Measurements from ENCODE around the gene CD9.

CD9 gene

DNA sequence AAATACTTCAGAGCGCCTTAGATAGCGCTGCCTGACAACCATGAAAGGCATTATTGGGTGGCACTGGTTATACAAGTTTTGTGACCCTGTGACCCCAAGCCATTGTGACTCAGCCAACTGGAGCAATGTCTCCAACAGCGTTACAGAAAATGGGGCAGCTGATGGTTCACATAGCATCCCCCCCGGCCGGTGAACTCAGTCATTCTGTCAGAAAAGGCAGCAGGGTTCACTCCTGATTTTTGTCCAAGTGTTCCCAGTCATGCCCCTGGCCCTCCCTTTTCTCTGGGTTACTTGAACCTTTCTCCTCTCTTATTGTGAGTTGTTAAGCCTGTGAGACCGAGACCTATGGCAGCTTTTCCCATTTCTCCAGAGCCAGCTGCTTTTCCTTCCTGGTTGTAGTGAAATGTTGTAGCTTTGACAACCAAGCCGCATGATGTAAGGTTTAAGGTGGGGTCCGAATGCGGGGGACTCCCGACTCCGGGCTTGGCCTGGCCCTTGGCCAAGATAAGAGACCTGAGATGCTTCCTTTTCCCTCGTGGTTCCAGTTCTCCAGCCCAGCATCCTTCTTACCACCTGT is 22.0 kb downstream of the CD9 start:
- no peak for DNase-seq

DNA sequence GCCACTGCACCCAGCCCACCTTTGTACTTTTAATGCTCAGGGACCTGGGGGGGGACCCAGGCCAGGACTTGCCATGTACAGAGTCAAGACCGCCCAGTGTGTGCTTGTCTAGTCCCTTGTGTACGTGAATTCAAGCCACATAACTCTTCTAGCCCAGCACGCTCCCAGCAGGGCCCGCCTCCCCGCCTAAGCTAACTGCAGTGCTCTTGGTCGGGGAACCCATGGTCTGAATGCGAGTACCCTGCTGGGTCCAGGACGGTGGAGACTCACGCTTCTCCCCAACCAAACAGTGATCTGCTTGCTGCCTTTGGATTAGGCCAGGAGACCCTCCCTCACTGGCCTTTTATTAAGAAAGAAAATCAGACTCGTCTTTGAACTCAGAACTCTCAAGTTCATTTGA is 23.3 kb downstream of the CD9 start:
- no peak for DNase-seq

DNA sequence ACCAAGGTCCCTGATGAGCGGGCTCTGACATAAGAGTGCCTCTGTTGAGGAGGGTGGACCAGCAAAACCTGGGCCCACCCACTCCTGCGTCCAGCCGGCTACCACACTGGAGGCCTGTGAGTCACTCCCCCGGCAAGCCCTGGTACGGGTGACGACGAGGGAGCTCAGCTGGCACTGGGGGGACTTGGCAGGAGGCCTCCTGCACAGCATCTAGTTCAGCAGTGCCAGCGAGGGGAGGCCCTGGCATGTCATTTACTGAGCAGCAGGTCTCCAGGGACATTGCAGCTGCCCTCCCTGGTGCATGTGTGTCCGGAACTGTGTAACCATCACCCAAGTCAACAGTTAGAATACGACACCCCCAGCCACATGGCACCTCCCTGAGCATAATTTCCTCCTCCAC is 24.4 kb downstream of the CD9 start:
- no peak for DNase-seq

DNA sequence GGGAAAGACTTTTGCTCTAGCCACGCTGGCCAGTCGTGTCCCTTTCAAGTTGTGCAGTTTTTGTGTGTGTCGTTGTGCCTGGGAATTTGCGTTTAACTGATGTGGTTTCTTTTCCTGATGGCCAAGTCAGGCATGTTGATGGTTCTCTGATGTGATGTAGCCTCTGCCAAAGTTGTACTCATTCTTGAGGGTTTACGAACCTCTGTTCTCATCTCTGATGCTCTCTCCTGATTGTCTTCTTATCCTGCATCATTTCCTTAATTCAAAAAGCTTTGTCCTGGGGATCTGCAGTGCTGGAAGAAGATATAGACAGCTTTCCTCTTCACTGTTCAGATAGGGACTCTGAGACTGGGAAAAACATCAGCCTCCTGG is 25.4 kb downstream of the CD9 start:
- DNase-seq: no peak

DNA sequence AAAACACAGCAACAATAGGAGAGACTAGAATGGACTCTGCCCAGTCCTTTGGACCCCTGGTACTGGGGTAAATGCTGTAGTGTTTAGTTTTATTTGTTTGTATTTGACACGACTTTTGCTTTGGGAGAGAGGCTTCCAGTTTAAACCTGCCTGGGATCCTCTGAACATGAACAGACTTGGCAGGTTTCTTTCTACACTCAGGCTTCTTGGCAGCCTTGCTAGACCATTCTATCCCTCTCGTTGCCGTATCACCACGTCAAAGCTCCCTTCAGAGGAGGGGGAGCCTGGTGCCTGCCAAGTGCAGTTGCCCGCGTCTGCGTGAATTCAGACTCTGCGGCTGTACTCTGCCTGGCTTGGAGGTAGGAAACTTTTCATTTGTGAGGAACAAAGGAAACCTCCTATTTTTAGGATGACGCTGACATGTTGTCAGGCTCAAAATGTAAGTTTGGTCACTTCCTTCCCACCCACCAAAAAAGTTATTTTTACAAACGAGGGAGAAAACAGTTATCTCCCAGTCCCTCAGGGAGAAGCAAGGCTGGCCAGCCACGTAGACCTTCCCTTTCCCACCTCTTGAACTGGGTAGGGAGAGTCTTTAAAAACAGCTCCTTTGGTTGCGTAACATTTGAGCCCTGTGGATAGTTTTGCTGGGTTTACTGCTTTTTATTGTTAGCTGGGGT is 25.9 kb downstream of the CD9 start:
- no peak for DNase-seq

DNA sequence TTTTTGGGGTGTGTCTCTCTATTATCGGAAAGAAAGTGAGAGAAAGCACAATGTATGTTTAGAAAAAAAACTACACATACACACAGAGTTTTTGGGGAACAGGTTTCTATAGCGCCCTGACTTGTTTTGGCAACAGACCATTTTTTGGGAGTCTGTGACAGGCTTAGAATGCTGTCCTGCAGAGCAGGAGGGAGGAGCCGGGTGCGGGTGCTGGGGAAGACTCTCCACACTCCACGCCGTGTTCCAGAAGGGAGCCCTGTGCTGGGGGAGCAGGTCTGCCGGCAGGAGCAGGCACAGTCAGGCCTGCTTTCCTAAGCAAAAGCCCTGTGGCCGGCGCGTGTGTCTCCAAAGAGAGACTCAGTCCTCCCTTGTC is 26.5 kb downstream of the CD9 start:
- DNase-seq: no peak

DNA sequence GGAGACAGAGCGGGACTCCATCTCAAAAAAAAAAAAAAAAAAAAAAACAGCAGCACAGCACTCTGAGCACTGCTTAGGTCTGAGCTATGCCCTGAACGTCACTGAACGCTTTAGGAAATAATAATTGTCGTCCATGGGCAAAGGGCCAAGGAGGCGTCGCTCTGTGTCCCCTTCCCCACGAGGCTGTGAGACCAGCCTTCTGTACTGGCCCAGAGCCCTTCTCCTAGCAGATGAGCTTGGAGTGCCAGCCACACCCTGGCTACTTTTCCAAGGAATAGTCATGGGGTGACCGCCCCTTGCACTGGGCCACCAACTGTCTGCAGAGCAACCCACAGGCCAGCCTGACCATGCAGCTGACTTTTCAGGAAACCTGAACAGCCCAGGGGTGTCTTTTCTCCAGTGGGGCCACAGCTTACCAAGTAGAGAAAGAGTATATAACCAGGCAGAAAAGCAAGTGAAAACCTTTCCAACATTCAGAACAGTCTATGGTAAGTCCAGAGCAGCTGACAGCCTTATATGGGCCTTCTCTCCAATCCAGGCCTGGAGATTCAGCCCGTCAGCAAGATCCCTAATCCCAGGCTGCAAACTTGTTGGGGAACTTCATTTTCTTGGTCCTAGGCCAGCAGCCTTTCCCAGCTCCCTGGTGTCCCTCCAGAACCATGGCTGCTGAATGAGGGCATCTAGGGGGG is 28.5 kb downstream of the CD9 start:
- no peak for DNase-seq

DNA sequence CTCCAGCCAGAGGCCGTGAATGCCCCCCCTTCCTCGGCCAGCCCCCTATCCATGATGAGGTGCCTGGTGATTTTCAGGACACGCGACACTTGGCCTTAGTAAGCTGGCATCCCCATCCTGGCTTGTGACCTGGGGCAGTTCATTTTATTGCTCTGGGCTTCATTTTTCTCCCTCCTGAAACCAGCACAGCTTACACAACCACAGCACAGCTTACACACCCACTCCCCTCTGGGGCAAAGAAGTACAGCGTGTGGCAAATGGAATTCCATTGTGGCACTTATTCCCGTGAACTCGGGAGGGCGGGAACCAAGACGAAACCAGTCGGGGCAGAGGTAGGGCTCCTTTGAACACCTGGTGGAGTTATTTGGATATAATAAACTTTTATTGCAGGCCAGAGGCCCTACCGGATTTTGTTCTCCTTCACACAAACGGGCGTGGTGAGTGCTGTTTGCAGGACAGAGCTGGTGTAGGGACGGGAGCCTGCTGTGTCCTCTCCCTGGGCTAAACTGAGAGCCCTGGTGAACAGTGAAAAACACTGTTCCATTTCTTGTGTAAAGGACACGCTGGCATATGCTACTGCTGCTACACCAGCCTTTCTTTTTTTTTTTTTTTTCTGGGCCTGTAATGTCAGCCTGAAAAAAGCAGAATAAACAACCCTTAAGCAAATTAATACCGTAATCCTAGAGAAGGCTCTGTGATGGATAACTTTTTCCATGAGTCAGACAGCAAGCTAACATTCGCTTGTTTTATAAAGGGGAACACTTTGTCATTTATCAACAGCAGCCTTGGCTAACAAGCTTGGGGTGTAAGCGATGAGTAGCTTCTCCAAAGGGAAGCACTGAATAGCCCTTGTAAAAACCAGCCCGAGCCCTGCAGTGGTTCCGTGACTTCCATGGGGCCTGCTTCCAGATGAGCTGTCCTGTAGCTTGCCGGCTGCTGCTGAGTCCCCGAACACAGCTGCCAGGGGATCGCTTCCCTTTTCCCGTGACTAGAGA is 29.3 kb downstream of the CD9 start:
- DNase-seq: no peak

DNA sequence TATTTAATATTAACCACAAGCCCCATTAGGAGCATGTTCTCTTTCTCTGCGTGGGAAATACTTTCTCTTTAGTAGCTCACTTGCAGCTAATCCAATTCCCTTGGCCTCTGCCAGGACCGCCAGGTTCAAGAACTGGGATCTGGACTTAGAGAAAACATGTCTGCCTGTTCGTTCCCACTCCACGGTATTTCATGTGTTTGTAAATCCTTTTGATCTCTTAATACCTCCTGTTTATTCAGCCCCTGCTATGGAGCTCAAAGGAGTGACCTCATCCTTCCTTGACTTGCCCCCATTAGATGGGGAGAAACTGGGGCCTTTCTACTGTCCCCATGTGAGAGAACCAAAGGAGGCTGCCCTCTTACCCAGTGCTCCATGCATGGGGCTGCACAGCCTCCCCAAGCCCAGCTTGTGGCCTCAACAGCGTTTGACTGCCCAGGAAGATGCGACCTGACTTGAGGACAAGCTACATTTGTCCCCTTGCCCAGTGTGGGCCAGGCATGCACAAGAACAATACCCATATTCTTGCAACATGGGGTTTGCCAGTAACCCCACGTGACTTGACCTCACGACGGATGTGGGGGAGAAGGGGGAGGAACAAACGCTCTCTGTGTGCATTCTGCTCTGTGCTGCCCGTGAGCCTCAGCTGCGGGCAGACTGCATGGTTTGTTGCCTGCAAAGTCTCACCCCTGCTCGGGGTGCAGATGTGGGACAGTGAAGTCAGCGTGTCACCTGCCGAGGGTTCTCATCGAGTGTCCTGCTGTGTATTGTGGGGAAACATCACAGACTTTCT is 30.3 kb downstream of the CD9 start:
- DNase-seq: peak; percentile 76

DNA sequence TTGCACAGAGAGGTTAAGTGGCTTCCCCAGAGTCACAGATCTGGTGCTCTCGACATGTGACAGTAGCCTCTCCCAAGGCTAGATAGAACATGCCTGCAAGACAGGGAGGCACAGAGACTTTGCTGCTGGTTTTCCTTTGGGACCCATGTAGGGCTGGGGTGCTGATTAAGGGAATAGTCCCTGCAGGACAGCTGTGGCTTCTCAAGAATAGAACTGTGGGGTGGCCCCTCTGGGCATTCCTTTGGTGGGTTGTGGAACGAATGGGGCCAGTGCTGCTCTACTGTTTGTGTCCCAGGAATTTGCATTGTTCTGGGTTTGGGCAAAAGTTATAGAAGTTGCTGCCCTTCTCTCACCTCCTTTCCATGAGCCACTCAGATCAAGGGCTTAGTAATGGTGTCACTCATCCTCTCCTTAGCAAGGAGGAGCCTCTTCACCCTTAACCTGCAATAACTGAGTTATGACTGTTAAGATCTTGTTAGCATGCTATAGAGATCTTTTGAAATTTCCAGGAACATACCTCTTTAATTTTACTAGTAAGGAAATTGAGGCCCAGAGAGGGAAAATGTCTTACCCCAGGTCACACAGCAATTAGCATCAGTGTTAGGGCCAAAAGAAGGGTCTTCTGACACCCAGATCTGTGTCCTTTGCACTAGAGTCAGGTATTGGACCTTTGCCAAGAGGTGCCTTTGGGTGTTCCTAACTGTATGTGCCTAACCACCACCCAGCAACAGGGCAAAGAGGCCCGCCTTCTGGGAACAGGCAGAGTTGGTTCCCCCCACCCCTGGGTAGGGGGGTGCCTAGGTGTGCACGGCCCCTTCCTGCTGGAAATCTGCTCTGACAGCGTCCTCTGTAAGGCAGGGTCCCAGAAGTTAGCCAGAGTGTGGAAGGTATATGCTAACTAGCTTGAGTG is 31.4 kb downstream of the CD9 start:
- DNase-seq: no peak

DNA sequence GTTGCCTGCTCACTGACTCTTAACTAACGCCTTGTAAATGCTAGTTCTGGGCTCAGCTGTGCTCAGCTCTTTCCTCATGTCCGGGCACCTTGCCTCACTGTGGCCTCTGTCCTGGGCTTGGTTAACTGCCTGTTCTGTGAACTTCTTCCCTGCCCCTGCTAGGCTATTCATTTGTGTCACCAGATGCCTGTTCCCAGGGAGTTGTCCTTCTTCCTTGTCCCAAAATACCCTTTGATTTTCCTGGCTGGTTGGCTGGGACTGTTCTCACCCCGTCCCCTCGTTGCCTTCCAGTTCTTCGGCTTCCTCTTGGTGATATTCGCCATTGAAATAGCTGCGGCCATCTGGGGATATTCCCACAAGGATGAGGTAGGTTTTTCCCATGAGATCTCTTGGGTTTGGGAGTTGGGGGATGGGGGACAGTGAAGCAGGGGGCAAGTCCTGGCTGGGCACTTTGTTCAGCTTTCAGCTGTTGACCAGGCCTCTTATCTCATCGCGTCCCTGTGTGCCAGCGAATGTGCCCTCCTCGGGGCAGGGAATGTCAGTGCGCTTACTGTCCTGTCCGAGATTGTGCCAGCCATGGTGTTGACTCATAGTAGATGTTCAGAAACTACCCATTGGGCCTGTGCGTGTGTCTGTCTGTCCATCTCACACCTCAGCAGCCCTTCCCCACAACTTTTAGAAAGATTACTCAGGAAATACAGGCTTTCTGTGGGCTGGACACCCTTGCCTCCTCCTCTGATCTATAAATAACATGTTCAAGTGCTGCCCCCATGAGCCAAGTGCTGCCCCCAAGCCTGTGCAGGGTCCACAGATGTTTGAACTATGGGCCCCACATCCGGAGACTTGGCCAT is 33.1 kb downstream of the CD9 start:
- no peak for DNase-seq

DNA sequence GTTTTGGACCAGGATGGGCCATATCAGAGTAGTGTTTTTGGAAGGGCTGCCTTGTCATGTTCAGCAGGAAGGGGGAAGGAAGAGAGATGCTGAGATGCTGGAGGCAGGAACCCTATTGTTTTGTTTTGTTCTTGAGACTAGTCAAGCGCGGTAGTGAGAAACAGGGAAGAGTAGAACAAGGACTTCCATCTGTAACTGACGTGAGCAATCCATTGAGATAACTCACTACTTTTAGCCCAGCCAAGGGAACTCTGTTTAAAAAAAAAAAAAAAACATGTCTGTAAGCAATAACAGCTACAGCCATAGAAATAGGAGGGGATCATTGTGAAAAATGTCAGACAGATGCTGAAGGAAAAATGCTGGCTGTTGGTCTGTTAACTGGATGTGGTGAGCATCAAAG is 34.0 kb downstream of the CD9 start:
- DNase-seq: no peak

DNA sequence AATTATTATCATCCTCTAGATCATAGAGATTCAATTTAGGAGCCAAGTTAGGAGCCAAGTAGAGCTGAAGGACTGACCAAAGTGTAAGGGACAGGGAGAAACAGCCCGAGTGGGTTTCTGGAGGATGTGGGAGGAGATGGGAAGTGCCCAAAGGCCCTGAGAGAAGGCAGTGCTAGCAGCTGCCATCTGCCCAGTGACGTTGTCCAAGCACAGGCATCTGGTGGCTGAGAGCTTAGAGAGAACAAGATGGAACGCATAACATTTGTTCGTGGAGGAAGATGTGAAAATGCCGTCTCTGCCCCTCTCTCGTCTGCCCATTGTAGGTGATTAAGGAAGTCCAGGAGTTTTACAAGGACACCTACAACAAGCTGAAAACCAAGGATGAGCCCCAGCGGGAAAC is 34.7 kb downstream of the CD9 start:
- DNase-seq: no peak

DNA sequence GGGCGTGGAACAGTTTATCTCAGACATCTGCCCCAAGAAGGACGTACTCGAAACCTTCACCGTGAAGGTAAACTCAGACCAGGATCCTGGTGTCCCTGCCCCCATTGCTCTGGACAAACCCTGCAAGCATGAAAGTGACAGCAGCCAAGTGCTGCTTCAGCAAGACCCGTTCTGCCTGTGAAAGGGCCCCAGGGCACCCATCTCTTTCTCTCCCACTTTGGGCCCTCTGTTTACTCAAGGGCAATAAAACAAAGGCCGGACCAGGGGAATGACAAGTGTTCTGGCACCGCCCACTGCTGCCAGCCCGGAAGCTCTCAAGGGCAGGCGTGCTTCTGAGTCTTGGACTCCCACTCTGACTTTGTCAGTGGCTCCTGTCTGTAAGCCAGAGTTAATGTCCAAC is 35.3 kb downstream of the CD9 start:
- DNase-seq: no peak

DNA sequence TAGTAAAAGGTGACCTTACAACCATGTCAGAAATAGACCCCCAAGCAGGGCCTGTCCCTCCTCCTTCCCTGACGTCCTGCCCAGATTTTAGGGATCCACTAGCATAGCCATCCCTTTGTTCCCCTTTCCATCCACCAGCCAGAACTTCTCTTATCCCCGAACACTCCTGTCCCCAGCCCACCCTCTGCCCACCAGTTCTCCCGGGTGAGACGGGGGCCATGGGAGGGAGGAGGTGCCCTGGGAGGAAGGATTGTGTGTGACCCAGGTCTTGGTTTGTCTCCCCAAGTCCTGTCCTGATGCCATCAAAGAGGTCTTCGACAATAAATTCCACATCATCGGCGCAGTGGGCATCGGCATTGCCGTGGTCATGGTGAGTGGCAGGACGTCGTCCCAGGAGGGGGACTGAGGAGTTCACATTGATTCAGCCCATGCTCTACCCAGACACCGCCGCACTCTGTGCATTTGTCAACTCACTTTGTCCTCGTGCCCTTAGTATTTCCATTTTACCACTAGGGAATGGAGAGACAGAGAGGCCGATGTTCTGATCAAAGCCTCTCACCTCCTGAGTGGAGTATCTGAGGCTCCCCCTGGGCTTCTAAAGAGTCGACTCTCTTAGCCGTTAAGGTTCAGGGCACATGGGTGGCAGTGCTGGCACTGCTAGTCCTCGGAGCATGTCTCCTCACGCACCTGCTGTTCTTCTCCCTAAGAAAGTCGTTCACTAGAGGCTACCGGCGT is 35.9 kb downstream of the CD9 start:
- no peak for DNase-seq

DNA sequence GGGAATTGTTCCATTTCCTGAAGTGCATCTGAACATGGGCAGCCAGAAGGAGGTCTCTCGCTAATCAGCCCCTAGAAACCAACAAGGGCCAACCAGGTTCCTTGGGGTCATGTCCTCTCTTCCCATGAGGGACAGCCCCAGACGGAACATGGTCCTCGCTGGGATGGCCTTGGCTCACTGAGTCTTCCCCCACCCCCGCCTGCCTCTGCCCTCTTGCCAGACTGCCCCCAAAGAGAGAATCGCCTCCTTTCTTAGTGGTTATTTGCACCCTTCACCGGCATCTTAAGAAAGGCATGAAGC is 36.4 kb downstream of the CD9 start:
- DNase-seq: no peak

DNA sequence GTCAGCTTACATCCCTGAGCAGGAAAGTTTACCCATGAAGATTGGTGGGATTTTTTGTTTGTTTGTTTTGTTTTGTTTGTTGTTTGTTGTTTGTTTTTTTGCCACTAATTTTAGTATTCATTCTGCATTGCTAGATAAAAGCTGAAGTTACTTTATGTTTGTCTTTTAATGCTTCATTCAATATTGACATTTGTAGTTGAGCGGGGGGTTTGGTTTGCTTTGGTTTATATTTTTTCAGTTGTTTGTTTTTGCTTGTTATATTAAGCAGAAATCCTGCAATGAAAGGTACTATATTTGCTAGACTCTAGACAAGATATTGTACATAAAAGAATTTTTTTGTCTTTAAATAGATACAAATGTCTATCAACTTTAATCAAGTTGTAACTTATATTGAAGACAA is 37.6 kb downstream of the CD9 start:
- DNase-seq: no peak

DNA sequence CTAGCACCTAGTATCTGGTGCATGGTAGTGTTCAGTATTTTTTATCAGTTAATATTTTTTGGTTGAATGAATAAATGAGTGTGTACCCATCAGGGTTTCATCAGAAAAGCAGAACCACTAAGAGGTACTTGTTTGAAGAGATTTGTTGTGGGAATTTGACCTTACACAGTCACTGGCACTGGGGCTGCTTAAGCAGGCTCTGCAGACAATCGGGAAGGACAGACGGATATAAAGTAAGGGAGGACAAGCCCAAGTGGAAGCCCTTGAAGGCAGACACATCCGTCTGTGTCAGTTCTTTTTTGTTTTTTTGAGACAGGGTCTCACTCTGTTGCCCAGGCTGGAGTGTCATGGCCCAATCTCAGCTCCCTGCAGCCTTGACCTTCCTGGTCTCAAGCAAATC is 38.7 kb downstream of the CD9 start:
- DNase-seq: no peak

DNA sequence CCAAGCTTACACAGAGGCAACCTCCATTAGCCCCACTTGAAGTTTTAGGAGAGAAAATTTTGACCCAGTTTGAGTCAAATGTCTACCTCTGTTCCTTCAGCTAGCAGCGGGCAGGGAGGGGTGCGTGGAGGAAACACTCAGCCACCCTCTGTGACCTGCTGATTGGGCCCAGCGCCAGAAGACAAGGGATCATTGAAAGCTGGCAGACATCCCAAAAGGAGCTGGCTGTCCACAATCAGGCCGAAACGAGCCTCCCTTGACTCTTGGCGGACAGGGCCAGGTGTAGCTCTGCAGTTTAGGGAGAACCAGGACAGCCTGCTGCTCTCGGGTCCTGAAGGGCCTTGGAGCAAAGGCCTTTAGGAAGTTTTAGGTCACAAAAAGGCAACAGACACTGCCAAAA is 41.3 kb downstream of the CD9 start:
- DNase-seq: no peak

DNA sequence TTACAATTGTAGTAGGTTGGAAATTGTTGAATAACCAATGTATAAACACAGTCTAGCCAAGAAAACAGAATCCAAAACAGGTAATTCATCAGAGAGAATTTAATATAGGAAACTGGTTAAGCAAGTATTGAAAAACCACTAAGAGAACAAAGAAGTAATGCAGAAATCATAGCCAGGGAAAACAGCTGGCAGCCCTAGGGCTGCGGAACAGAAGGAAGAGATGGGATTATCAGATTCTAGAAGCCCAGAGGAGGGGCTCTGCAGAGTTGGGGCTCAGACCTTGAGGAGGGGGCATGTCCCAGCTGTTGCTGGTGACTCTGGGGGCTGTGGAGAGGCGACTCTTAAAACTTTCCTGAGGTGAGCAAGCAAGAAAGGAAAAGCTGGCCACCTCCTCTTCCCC is 49.4 kb downstream of the CD9 start:
- DNase-seq: no peak

All from CD4-positive, alpha-beta T cell treated with Interleukin-17A for 4 hours (primary cell).